GM21381 (cell line): ENCODE results near the gene BCL2L11.

ENCODE experiments used
- ATAC-seq: cut with Tn5 transposase; IDR thresholded peaks from one replicate; pipeline ENCODE4 v1.9.1; 2021; ENCODE audit warnings: mild to moderate bottlenecking, moderate library complexity; ENCODE audit not compliant: unreplicated experiment

BCL2L11 gene

GRCh38 chr2:111188681-111189080 is 68.0 kb downstream of the BCL2L11 start:
- ATAC-seq, result no peak

- ATAC-seq, result no peak
Observed at GRCh38 chr2:111189106-111189505, 68.4 kb downstream of the BCL2L11 start.

- no peak for ATAC-seq
Observed at GRCh38 chr2:111190816-111191540, 70.3 kb downstream of the BCL2L11 start.

GRCh38 chr2:111191877-111192276 is 71.2 kb downstream of the BCL2L11 start:
- ATAC-seq, result no peak

GRCh38 chr2:111192776-111193368 is 72.2 kb downstream of the BCL2L11 start:
- no peak for ATAC-seq

- ATAC-seq, result peak; percentile 86
Observed at GRCh38 chr2:111194835-111195621, 74.3 kb downstream of the BCL2L11 start.

- ATAC-seq, result no peak
Observed at GRCh38 chr2:111196435-111196834, 75.7 kb downstream of the BCL2L11 start.

- no peak for ATAC-seq
Observed at GRCh38 chr2:111198701-111199100, 78.0 kb downstream of the BCL2L11 start.

GRCh38 chr2:111199840-111200239 is 79.1 kb downstream of the BCL2L11 start:
- no peak for ATAC-seq

- no peak for ATAC-seq
Observed at GRCh38 chr2:111200333-111200881, 79.7 kb downstream of the BCL2L11 start.

GRCh38 chr2:111201214-111201613 is 80.5 kb downstream of the BCL2L11 start:
- ATAC-seq, result peak; percentile 75

- ATAC-seq, result no peak
Observed at GRCh38 chr2:111202266-111203040, 81.7 kb downstream of the BCL2L11 start.

GRCh38 chr2:111204706-111205105 is 84.0 kb downstream of the BCL2L11 start:
- no peak for ATAC-seq

- no peak for ATAC-seq
Observed at GRCh38 chr2:111205774-111206173, 85.1 kb downstream of the BCL2L11 start.

- no peak for ATAC-seq
Observed at GRCh38 chr2:111207851-111208250, 87.1 kb downstream of the BCL2L11 start.

- ATAC-seq, result peak; percentile 26
Observed at GRCh38 chr2:111208639-111209038, 87.9 kb downstream of the BCL2L11 start.

- peak; percentile 81 for ATAC-seq
Observed at GRCh38 chr2:111209045-111209514, 88.4 kb downstream of the BCL2L11 start.

GRCh38 chr2:111210036-111210435 is 89.3 kb downstream of the BCL2L11 start:
- no peak for ATAC-seq

- ATAC-seq, result no peak
Observed at GRCh38 chr2:111213877-111214276, 93.2 kb downstream of the BCL2L11 start.

GRCh38 chr2:111216811-111217652 is 96.3 kb downstream of the BCL2L11 start:
- ATAC-seq, result no peak
